Gastrocnemius medialis (tissue), 4 donors: Measurements from ENCODE around the gene TRDN.

Experiments used
- POLR2A ChIP-seq, 2 donors: fragments of 450-650 bp; IDR thresholded peaks; one replicate each; pipeline ENCODE4 v1.6.1; 2017; ENCODE audit warnings: antibody characterized with exemption in 2 of 2, mild to moderate bottlenecking in 2 of 2, moderate library complexity in 2 of 2
- TF ChIP-seq, protein P1 (sequence below), 5 experiments: fragments of 450-650 bp in 3 of 5; fragments of 200-600 bp in 2 of 5; sonication (generic) in 2 of 5; IDR thresholded peaks in 4 of 5; conservative IDR thresholded peaks in 1 of 5; 1 replicate in 4 of 5; 2 replicates in 1 of 5; pipeline ENCODE4 v1.5.1; 2016 to 2019; ENCODE audit warnings: antibody characterized with exemption in 5 of 5, mild to moderate bottlenecking in 3 of 5, moderate library complexity in 3 of 5

DNA sequence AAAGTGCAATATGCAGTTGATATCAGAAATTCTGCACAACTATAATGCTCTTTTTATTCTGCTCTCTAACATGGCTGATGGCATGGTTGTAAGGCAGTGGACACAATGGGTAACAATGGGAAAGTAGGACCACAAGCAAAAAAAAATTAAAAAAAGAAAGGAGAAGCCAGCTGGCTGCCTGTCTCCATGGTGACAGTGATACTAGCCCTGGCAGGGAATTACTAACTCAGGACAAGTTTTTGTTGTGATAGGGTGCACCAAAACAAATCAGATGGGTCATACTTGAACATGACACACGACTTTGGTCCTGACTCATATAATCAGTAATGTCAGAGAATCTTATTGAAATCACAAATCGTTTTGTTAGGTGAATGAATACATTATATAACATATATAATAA is 169.4 kb downstream of the TRDN start:
- TF ChIP-seq, protein P1, sequence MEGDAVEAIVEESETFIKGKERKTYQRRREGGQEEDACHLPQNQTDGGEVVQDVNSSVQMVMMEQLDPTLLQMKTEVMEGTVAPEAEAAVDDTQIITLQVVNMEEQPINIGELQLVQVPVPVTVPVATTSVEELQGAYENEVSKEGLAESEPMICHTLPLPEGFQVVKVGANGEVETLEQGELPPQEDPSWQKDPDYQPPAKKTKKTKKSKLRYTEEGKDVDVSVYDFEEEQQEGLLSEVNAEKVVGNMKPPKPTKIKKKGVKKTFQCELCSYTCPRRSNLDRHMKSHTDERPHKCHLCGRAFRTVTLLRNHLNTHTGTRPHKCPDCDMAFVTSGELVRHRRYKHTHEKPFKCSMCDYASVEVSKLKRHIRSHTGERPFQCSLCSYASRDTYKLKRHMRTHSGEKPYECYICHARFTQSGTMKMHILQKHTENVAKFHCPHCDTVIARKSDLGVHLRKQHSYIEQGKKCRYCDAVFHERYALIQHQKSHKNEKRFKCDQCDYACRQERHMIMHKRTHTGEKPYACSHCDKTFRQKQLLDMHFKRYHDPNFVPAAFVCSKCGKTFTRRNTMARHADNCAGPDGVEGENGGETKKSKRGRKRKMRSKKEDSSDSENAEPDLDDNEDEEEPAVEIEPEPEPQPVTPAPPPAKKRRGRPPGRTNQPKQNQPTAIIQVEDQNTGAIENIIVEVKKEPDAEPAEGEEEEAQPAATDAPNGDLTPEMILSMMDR (IDR thresholded peaks at IDR 0.05 in 4 of 5, conservative IDR thresholded peaks at IDR 0.05 in 1 of 5): no peak
- no peak for TF ChIP-seq POLR2A (IDR thresholded peaks at IDR 0.05)
